GM21360 (cell line): ENCODE data around the gene CENPQ.
"Not testable (repeated sequence)": the region's sequence is repeated elsewhere in the genome, so short reads cannot be mapped to it uniquely, and the experiment has no call there.

Experiments used
- ATAC-seq: cut with Tn5 transposase; IDR thresholded peaks from one replicate; pipeline ENCODE4 v1.9.1; 2021; ENCODE audit warnings: mild to moderate bottlenecking, moderate library complexity; ENCODE audit not compliant: unreplicated experiment

CENPQ gene, protein sequence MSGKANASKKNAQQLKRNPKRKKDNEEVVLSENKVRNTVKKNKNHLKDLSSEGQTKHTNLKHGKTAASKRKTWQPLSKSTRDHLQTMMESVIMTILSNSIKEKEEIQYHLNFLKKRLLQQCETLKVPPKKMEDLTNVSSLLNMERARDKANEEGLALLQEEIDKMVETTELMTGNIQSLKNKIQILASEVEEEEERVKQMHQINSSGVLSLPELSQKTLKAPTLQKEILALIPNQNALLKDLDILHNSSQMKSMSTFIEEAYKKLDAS

GRCh38 chr6:49462927-49463611 lies at the start of gene CENPQ, which contains the start of gene MMUT:
CENPQ (plus strand) TSS chr6:49463370; CDS start chr6:49470177, 6,807 bp downstream.
MMUT (minus strand) TSS chr6:49463253; CDS start chr6:49459466, 3,787 bp downstream.
- peak; percentile 98 for ATAC-seq

DNA sequence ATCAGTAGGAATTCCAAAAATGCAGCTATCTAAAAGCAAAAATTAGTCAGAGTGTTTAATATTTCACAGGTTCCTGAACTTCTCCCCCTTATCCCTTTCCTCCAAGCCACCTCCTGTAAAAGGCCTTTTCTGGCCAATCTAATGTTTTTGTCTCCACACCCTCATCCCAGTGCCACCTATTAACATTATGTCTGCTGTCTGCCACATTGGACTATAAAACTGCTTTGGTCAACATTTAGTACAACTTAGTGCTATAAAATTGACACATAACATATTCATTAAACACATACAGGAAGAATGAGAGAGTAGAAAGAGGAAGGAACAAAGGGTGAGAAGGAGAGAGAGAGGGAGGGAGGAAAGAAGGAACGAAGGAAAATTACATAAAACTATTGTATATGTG lies 47.8 kb upstream of the CENPQ start:
- no peak for ATAC-seq

GRCh38 chr6:49416195-49416594 lies 47.0 kb upstream of the CENPQ start:
- ATAC-seq = no peak

DNA sequence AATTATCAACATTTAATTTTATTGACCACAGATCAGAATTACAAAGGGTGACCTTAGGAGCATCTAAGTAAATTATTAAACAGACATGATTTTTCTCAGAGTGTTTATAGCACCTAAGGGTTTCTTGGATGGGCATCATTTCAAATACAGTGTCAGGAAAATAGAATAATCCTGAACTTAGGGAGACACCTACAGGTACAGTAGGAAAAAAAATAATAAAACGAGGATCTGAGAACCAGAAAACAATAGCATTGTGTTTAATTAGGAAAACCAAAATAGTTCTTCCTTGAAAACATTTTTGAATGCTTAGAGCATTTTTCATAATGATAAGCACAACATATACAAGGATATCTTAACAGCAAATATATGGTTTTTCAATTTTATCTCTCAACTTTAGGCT lies 39.4 kb upstream of the CENPQ start:
- no peak for ATAC-seq

DNA sequence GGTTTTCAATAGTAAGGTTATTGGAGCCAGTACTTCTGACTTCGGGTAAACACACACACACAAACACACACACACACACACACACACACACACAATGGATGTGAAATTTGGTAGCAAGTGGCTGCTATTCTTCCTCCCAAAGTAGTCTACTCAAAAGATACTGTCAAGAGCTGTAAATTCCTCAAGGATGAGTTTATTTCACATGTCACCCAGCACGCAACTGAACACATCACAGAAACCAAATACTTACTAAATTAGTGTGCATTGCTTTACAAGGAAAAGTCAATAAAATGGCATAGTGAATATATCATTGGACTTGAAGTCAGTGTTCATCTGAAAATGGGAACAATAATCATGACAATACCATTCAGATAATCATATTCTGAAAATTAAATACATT lies 33.0 kb upstream of the CENPQ start:
- ATAC-seq = no peak

DNA sequence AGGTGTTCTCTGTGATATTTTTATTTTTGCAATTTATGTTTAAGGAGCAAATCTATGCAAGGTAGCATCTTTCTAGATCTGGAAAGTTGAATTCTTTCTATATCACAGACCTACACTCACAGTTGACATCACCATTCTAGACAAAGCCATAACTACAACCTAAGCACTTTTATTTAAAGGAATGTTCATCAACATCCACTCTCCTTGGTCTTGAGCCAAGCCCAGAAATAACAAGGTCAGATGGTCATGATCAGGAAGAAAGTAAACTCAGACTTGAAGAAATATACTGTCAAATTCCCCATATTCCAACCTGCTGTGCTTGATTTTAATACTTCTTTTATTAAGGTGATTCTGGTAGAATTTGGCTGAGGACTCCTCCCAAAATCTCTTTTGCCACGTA lies 32.3 kb upstream of the CENPQ start:
- ATAC-seq = no peak

GRCh38 chr6:49453221-49453620 lies 9.9 kb upstream of the CENPQ start:
- no peak for ATAC-seq

- peak; percentile 65 for ATAC-seq
Observed at GRCh38 chr6:49454787-49455709, 8.1 kb upstream of the CENPQ start.

DNA sequence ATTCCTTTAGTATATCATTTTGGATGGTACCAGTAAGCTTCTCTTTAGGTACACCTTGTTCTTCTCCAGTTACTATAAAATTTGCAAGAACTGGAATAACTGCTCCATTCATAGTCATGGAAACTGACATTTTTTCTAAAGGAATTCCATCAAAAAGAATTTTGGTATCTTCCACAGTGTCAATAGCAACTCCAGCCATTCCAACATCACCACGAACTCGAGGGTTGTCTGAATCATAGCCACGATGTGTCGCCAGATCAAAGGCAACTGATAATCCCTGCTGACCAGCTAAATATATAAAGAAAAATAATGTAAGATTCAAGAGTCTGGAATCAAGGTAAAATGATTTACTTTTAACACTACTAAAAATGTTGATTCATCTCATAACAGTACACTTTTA lies 5.4 kb upstream of the CENPQ start:
- ATAC-seq = no peak

DNA sequence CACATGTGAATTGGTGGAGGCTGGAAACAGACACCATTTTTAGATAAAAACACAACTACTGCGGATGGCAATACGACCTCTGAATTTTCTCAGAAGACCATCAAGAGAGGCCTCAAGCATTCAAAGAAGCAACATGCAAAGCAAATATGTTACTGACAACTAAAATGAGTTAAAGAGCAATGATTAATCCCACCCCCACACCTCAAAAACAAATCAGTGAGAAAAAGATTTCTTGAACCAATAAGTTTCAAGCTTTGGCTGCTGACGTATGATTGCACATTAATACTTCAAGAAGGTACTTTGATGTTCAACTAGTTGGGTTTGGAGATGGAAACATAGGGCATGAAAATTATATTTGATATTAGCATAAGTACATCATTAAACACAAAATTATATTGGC lies 1.1 kb upstream of the CENPQ start:
- no peak for ATAC-seq

DNA sequence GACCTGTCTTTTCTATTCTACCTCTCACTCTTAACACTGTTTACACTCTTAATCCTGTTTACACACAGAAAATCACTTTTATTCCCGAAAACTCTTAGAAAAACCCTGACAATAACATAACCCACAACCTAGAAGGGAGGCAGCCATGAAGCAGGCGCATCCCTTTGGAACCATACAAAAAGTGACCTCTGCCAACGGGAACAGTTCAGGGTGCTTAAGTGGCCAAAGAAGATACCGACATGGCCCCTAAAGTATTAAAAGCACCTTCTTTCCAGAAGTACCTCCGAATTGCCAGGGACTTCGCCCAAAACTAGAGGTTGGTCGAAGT lies 607 bp upstream of the CENPQ start:
- ATAC-seq = peak; percentile 4

DNA sequence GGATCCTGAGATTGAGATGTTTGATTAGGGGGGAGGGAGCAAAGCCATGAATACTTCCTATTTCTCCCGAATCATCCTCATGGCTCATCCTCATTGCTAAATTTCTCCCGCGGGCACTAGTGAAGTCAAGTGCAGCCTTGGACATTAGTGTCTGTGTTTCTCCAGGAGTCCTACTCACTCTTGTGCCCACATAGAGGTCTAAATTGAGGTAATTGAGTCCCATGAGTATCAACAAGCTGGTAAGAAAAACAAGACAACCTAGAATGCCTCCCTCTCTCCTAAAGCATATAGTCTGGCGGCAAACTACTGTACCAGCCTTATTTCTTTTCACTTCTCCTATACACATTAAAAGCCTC lies 420 bp downstream of the CENPQ start:
- ATAC-seq = peak; percentile 4

- no peak for ATAC-seq
Observed at GRCh38 chr6:49464691-49465090, 1.5 kb downstream of the CENPQ start.

DNA sequence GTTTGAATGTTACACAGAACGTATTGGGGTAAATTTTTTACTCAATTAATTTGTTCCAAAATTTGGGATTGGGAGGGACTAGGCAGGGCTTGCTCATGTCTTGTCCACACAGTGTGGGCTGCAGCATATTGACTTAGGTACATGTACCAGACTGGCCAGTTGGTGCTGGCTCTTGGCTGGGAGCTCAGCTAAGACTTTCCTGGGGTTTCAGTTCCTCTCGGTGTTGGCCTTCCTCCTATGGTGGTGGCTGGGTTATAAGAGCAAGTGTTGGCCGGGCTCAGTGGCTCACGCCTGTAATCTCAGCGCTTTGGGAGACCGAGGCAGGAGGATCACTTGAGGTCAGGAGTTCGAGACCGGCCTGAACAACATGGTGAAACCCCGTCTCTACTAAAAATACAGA lies 4.9 kb downstream of the CENPQ start:
- ATAC-seq = no peak

GRCh38 chr6:49476564-49476963 lies 13.4 kb downstream of the CENPQ start:
- ATAC-seq = not testable (repeated sequence)

- no peak for ATAC-seq
Observed at GRCh38 chr6:49479308-49479970, 16.3 kb downstream of the CENPQ start.

DNA sequence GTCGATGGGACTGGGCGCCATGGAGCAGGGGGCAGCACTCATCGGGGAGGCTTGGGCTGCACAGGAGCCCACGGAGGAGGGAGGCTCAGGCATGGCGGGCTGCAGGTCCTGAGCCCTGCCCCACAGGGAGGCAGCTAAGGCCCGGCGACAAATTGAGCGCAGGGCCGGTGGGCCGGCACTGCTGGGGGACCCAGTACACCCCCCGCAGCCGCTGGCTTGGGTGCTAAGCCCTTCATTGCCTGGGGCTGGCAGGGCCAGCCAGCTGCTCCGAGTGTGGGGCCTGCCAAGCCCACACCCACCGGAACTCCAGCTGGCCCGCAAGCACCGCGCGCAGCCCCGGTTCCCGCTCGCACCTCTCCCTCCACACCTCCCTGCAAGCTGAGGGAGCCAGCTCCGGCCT lies 18.7 kb downstream of the CENPQ start:
- not testable (repeated sequence) for ATAC-seq

GRCh38 chr6:49483380-49483779 lies 20.2 kb downstream of the CENPQ start:
- ATAC-seq = not testable (repeated sequence)

- ATAC-seq = no peak
Observed at GRCh38 chr6:49490633-49491032, 27.5 kb downstream of the CENPQ start.

- no peak for ATAC-seq
Observed at GRCh38 chr6:49497304-49497703, 34.1 kb downstream of the CENPQ start.

DNA sequence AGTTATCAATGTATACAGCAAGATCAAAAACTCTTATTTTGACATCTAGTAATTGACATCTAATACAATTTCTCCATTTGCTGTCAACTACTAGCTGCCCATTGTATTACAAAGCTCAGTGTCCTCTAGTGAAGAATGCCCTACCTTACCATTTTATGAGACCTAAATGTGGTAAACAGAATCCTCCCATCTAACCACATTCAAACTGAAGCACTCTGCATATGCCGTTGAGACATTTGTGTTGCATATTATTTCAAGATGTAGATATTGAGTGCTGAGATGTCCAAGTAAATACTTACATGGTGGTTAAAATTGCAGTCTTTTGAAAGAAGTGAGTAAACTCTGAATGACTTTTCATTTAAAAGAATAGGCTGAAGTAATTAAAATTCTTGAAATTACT lies 36.0 kb downstream of the CENPQ start:
- no peak for ATAC-seq
